Measurements from ENCODE around the gene LRP8. TPM values are rescaled to one million over a fixed set of nuclear protein-coding genes. Genes with fewer than 3 reads are reported as not detected.

Gene LRP8
- total and polyA plus RNA-seq, 2 of the 13 experiments (the other 11 are each of a cell fraction or from before 2014, with no cell fraction given), result 17.3 to 17.4 TPM

DNA sequence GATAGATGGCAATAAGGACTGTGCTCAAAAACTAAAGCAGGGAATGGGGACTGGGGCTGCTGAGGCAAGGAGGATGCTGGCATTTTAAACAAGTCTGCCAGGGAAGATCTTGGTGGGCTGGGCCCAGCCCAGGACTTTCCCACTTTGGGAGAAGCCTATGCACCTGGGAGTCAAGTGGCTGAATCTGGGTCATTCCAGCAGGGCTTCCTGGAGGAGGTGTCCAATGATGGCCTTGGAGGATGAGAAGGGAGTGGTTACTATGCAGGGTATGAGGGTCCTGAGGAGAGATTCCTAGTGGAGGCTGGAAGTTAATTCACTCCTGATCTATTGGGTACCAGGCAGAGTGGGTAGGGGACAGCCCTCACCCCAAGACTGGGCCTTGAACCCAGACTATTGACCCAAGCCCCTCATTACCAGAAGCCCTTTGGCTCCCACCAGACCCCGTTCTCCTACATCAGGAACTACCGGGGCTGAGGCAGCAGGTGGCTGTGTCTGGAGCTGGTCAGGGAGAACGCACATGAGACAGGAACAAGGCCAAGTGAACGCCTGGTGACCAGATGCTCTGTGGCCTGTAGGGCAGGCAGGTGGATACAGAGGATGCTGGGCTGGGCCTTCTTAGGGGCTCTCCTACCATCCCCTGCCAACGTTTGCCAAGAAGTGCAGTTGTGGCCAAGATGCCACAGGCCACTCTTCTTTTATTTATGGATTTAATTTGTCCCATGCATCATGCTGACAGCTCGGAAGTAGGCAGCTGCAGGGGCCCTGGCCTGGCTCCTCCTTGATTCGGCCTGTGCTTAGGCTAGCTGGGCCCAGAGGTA, 18.3 kb upstream of the LRP8 start:
- DNase-seq (ENCODE audit: low spot score) (no peak), ATAC-seq (no peak), FAIRE-seq (no peak)
- H3K4me3 ChIP-seq (replicated peaks in 1 of 3; ENCODE audit: insufficient read depth in 1 of 3, low read depth in 2 of 3, low read length in 3 of 3), result no peak overlapping the region
- intact Hi-C loops (cut with micrococcal nuclease; ENCODE audit: unreplicated experiment) (no loop called here), in situ Hi-C loops (cut with HindIII; ENCODE audit: extremely low pct_ligation_motif_present, low pct_unique_long_range_greater_than_20kb) (no loop called here)
- CTCF ChIA-PET (ENCODE audit: low intra/inter-chr PET ratio, low total read pairs), result no interaction called here
- H3K9ac ChIP-seq (ENCODE audit: insufficient read depth, low read depth, low read length), result no peak overlapping the region
- no peaks in the 10 kb centered on the region for H4K20me1 ChIP-seq (ENCODE audit: insufficient read depth, low read length)
- no TSS peak for BruUV-seq (replicated peaks)
- H3K4me1 ChIP-seq (ENCODE audit: insufficient read depth, low read length), result no peaks in the 10 kb centered on the region
- TF ChIP-seq, protein P1, sequence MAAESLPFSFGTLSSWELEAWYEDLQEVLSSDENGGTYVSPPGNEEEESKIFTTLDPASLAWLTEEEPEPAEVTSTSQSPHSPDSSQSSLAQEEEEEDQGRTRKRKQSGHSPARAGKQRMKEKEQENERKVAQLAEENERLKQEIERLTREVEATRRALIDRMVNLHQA (CRISPR knock-in tag; IDR thresholded peaks at IDR 0.05), result no peak
- no peak for TF ChIP-seq ZNF121 (CRISPR knock-in tag; IDR thresholded peaks at IDR 0.05)
- TF ChIP-seq ZNF468 (CRISPR knock-in tag; IDR thresholded peaks at IDR 0.05), result no peak
- TF ChIP-seq AHR (CRISPR knock-in tag; IDR thresholded peaks at IDR 0.05), result no peak
- TF ChIP-seq, protein P2, sequence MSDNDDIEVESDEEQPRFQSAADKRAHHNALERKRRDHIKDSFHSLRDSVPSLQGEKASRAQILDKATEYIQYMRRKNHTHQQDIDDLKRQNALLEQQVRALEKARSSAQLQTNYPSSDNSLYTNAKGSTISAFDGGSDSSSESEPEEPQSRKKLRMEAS (IDR thresholded peaks at IDR 0.05), result no peak
- TF ChIP-seq ZNF251 (CRISPR knock-in tag; IDR thresholded peaks at IDR 0.05), result no peak
- TF ChIP-seq SMAD9 (CRISPR knock-in tag; IDR thresholded peaks at IDR 0.05), result no peak
- TF ChIP-seq PHB2 (IDR thresholded peaks at IDR 0.05; ENCODE audit: partially characterized antibody), result no peak
- no peak for TF ChIP-seq ELF1 (CRISPR knock-in tag; IDR thresholded peaks at IDR 0.05)
- TF ChIP-seq, protein P3, sequence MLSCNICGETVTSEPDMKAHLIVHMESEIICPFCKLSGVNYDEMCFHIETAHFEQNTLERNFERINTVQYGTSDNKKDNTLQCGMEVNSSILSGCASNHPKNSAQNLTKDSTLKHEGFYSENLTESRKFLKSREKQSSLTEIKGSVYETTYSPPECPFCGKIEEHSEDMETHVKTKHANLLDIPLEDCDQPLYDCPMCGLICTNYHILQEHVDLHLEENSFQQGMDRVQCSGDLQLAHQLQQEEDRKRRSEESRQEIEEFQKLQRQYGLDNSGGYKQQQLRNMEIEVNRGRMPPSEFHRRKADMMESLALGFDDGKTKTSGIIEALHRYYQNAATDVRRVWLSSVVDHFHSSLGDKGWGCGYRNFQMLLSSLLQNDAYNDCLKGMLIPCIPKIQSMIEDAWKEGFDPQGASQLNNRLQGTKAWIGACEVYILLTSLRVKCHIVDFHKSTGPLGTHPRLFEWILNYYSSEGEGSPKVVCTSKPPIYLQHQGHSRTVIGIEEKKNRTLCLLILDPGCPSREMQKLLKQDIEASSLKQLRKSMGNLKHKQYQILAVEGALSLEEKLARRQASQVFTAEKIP (CRISPR knock-in tag; IDR thresholded peaks at IDR 0.05; ENCODE audit: borderline replicate concordance), result no peak
- no peak for TF ChIP-seq CBFB (CRISPR knock-in tag; IDR thresholded peaks at IDR 0.05)
- TF ChIP-seq, protein P4, sequence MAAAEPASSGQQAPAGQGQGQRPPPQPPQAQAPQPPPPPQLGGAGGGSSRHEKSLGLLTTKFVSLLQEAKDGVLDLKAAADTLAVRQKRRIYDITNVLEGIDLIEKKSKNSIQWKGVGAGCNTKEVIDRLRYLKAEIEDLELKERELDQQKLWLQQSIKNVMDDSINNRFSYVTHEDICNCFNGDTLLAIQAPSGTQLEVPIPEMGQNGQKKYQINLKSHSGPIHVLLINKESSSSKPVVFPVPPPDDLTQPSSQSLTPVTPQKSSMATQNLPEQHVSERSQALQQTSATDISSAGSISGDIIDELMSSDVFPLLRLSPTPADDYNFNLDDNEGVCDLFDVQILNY (CRISPR knock-in tag; conservative IDR thresholded peaks at IDR 0.05), result no peak
- no peak for TF ChIP-seq SOX6 (IDR thresholded peaks at IDR 0.05)
- TF ChIP-seq SOX6 (CRISPR knock-in tag; IDR thresholded peaks at IDR 0.05), result no peak
- TF ChIP-seq ZNF766 (CRISPR knock-in tag; IDR thresholded peaks at IDR 0.05; ENCODE audit: borderline replicate concordance), result no peak
- TF ChIP-seq KLF15 (CRISPR knock-in tag; IDR thresholded peaks at IDR 0.05; ENCODE audit: borderline replicate concordance), result no peak
- TF ChIP-seq SOX13 (IDR thresholded peaks at IDR 0.05), result no peak
- TF ChIP-seq SOX13 (CRISPR knock-in tag; conservative IDR thresholded peaks at IDR 0.05 in 1 of 2, IDR thresholded peaks at IDR 0.05 in 1 of 2), result no peak
- no peak for TF ChIP-seq SATB2 (CRISPR knock-in tag; IDR thresholded peaks at IDR 0.05)
- no peak for TF ChIP-seq KDM5A (IDR thresholded peaks at IDR 0.05; ENCODE audit: borderline replicate concordance, low read length)
- TF ChIP-seq KDM1A (CRISPR knock-in tag; IDR thresholded peaks at IDR 0.05), result no peak
- TF ChIP-seq, protein P5, sequence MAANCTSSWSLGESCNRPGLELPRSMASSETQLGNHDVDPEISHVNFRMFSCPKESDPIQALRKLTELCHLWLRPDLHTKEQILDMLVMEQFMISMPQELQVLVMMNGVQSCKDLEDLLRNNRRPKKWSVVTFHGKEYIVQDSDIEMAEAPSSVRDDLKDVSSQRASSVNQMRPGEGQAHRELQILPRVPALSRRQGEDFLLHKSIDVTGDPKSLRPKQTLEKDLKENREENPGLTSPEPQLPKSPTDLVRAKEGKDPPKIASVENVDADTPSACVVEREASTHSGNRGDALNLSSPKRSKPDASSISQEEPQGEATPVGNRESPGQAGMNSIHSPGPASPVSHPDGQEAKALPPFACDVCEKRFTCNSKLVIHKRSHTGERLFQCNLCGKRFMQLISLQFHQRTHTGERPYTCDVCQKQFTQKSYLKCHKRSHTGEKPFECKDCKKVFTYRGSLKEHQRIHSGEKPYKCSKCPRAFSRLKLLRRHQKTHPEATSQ (CRISPR knock-in tag; IDR thresholded peaks at IDR 0.05; ENCODE audit: borderline replicate concordance), result no peak
- H3K36me3 ChIP-seq (replicated peaks in 1 of 2; ENCODE audit: control insufficient read depth in 1 of 2, insufficient read depth in 2 of 2, low read length in 2 of 2), result no peaks in the 10 kb centered on the region
- peaks cover 4 to 35% of the 10 kb centered on the region in 2 experiments; a peak in 3 of 5 replicates for H3K27me3 ChIP-seq (ENCODE audit: control insufficient read depth in 1 of 2, insufficient read depth in 2 of 2, low read length in 2 of 2)
- 10% methylated on average over 5 of the region's 7 CpGs for WGBS (ENCODE audit: low lambda C conversion rate)
- no peak overlapping the region for H3K4me2 ChIP-seq (ENCODE audit: low read depth, low read length)
- H2AFZ ChIP-seq (ENCODE audit: low read length), result no peak overlapping the region
- POLR2A ChIA-PET, result no interaction called here
- H3K27ac ChIP-seq (ENCODE audit: extremely low read length, insufficient read depth, low read length), result no peak overlapping the region
- no peaks in the 10 kb centered on the region for H3K79me2 ChIP-seq (ENCODE audit: insufficient read depth, low read length)
- H3K9me3 ChIP-seq (ENCODE audit: low read length), result no peaks in the 10 kb centered on the region
